ENCODE results near the gene MAN1C1.

DNA sequence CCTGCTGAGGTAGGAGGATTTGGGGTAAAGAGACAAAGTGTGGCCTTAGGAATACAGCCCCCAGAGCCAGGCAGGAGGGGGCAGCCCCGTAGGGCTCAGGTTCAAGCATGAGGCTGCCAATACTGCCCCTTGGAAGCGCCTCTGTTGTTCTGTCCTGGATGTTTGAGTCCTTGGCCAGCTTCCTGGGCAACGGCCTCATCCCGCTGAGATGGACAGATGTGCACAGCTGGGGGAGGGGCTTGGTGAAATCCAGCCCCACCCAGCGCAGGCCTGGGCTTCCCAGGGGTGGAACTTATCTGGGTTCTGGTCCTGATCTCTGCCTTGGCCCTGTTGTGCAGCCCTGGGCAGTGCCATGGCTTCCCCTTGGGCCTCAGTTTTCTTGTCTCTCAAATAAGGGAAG, 34.8 kb upstream of the MAN1C1 start:
- TF ChIP-seq, protein P1, sequence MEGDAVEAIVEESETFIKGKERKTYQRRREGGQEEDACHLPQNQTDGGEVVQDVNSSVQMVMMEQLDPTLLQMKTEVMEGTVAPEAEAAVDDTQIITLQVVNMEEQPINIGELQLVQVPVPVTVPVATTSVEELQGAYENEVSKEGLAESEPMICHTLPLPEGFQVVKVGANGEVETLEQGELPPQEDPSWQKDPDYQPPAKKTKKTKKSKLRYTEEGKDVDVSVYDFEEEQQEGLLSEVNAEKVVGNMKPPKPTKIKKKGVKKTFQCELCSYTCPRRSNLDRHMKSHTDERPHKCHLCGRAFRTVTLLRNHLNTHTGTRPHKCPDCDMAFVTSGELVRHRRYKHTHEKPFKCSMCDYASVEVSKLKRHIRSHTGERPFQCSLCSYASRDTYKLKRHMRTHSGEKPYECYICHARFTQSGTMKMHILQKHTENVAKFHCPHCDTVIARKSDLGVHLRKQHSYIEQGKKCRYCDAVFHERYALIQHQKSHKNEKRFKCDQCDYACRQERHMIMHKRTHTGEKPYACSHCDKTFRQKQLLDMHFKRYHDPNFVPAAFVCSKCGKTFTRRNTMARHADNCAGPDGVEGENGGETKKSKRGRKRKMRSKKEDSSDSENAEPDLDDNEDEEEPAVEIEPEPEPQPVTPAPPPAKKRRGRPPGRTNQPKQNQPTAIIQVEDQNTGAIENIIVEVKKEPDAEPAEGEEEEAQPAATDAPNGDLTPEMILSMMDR (IDR thresholded peaks at IDR 0.05) = no peak
- TF ChIP-seq, protein P2, sequence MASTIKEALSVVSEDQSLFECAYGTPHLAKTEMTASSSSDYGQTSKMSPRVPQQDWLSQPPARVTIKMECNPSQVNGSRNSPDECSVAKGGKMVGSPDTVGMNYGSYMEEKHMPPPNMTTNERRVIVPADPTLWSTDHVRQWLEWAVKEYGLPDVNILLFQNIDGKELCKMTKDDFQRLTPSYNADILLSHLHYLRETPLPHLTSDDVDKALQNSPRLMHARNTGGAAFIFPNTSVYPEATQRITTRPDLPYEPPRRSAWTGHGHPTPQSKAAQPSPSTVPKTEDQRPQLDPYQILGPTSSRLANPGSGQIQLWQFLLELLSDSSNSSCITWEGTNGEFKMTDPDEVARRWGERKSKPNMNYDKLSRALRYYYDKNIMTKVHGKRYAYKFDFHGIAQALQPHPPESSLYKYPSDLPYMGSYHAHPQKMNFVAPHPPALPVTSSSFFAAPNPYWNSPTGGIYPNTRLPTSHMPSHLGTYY (CRISPR knock-in tag; IDR thresholded peaks at IDR 0.05) = no peak
- no peak for TF ChIP-seq ELF4 (CRISPR knock-in tag; IDR thresholded peaks at IDR 0.05; ENCODE audit: low read depth)

Data from WTC11 (cell line).